Keratinocyte (primary cell): Measurements from ENCODE around the gene MYH13. TPM values are rescaled to one million over a fixed set of nuclear protein-coding genes. Genes with fewer than 3 reads are reported as not detected.

ENCODE experiments used
- DNase-seq: peaks from one replicate; pipeline ENCODE4 v3.0.0-alpha.2; 2011; ENCODE audit warnings: low read depth, missing footprints, low spot score
- FAIRE-seq: peaks from 2 replicates; lab custom pipeline; 2011; peaks lifted over from hg19 to GRCh38; lab: Jason Lieb, UNC
- H2AFZ ChIP-seq: 2 replicates; pipeline ENCODE4 v1.6.0; 2012; ENCODE audit warnings: low read length, control low read depth, inconsistent platforms; ENCODE audit not compliant: control insufficient read depth
- H3K27ac ChIP-seq: 2 replicates; pipeline ENCODE4 v1.5.1; 2011; ENCODE audit warnings: low read length; ENCODE audit not compliant: control insufficient read depth, insufficient read depth
- H3K27me3 ChIP-seq: 3 replicates; pipeline ENCODE4 v1.6.0; 2011; ENCODE audit warnings: low read length; ENCODE audit not compliant: control insufficient read depth, insufficient read depth; ENCODE audit errors: extremely low read depth
- H3K36me3 ChIP-seq, 2 experiments: 2 replicates in 1 of 2; 3 replicates in 1 of 2; pipeline ENCODE4 v1.5.1; 2011; ENCODE audit warnings: low read length in 2 of 2, mild to moderate bottlenecking in 1 of 2; ENCODE audit not compliant: control insufficient read depth in 2 of 2, insufficient read depth in 2 of 2; ENCODE audit errors: extremely low read depth in 1 of 2
- H3K4me1 ChIP-seq: 3 replicates; pipeline ENCODE4 v1.5.1; 2011; ENCODE audit warnings: low read length; ENCODE audit not compliant: control insufficient read depth, insufficient read depth; ENCODE audit errors: extremely low read depth
- H3K4me2 ChIP-seq: 3 replicates; pipeline ENCODE4 v1.6.0; 2011; ENCODE audit warnings: low read depth, low read length; ENCODE audit not compliant: control insufficient read depth, insufficient read depth; ENCODE audit errors: extremely low read depth
- H3K4me3 ChIP-seq, 3 experiments: fragments of 200-600 bp in 1 of 3; sonication (generic) in 1 of 3; 2 replicates in 2 of 3; 3 replicates in 1 of 3; pipeline ENCODE4 v1.5.1; 2011 to 2016; ENCODE audit warnings: low read length in 3 of 3, mild to moderate bottlenecking in 3 of 3, control low read depth in 2 of 3, inconsistent platforms in 1 of 3, low read depth in 1 of 3, mixed read lengths in 1 of 3, mixed run types in 1 of 3, moderate library complexity in 1 of 3; ENCODE audit not compliant: control insufficient read depth in 2 of 3, insufficient read depth in 2 of 3; ENCODE audit errors: extremely low read depth in 1 of 3
- H3K79me2 ChIP-seq: 2 replicates; pipeline ENCODE4 v1.6.0; 2012; ENCODE audit warnings: low read length; ENCODE audit not compliant: control insufficient read depth, insufficient read depth
- H3K9ac ChIP-seq: 3 replicates; pipeline ENCODE4 v1.6.0; 2011; ENCODE audit warnings: low read length; ENCODE audit not compliant: control insufficient read depth, insufficient read depth; ENCODE audit errors: extremely low read depth
- H3K9me1 ChIP-seq: 3 replicates; pipeline ENCODE4 v1.6.0; 2011; ENCODE audit warnings: low read length; ENCODE audit not compliant: control insufficient read depth, insufficient read depth; ENCODE audit errors: extremely low read depth
- H3K9me3 ChIP-seq: 2 replicates; pipeline ENCODE4 v1.5.1; 2012; ENCODE audit warnings: low read depth, low read length; ENCODE audit not compliant: control insufficient read depth
- H4K20me1 ChIP-seq: 3 replicates; pipeline ENCODE4 v1.6.0; 2011; ENCODE audit warnings: low read length; ENCODE audit not compliant: control insufficient read depth, insufficient read depth; ENCODE audit errors: extremely low read depth
- EZH2 ChIP-seq: IDR thresholded peaks from one replicate; pipeline ENCODE4 v1.6.1; 2012; ENCODE audit warnings: inconsistent platforms, mild to moderate bottlenecking, low read length, moderate library complexity
- dilution Hi-C: fragments of 300-500 bp; cut with MboI; formaldehyde crosslinking; loops from one replicate; pipeline ENCODE4 v1.7.0; 2020; ENCODE audit warnings: low sequenced_read_pairs; ENCODE audit not compliant: extremely low pct_ligation_motif_present
- polyA plus RNA-seq, 5 experiments: library from polyadenylated mRNA; depleted of rRNA in 3 of 5; stranded (reverse) in 3 of 5; stranded (forward) in 1 of 5; unstranded in 1 of 5; fragments of >200 nt; gene quantifications; 1 replicate in 1 of 5; 2 replicates in 3 of 5; 3 replicates in 1 of 5; pipeline versions ENCODE4 v1.2.1 to v1.2.3, GENCODE V29; 2011 to 2012; ENCODE audit warnings: missing spikeins in 2 of 5, low read depth in 1 of 5, low replicate concordance in 1 of 5
- TF ChIP-seq, protein P1 (sequence below), 3 experiments: IDR thresholded peaks in 1 of 3; conservative IDR thresholded peaks in 1 of 3; optimal IDR thresholded peaks in 1 of 3; 2 replicates in 2 of 3; 3 replicates in 1 of 3; pipeline versions ENCODE3 to v1.5.1; 2011; ENCODE audit warnings: low read length in 3 of 3, mild to moderate bottlenecking in 3 of 3, moderate library complexity in 2 of 3, control low read depth in 1 of 3, inconsistent platforms in 1 of 3; ENCODE audit not compliant: insufficient read depth in 2 of 3; ENCODE audit errors: extremely low read depth in 1 of 3

The MYH13 gene
- polyA plus RNA-seq, 1 donor (not counting 4 experiments of a cell fraction or from before 2014, with no cell fraction given): not detected

DNA sequence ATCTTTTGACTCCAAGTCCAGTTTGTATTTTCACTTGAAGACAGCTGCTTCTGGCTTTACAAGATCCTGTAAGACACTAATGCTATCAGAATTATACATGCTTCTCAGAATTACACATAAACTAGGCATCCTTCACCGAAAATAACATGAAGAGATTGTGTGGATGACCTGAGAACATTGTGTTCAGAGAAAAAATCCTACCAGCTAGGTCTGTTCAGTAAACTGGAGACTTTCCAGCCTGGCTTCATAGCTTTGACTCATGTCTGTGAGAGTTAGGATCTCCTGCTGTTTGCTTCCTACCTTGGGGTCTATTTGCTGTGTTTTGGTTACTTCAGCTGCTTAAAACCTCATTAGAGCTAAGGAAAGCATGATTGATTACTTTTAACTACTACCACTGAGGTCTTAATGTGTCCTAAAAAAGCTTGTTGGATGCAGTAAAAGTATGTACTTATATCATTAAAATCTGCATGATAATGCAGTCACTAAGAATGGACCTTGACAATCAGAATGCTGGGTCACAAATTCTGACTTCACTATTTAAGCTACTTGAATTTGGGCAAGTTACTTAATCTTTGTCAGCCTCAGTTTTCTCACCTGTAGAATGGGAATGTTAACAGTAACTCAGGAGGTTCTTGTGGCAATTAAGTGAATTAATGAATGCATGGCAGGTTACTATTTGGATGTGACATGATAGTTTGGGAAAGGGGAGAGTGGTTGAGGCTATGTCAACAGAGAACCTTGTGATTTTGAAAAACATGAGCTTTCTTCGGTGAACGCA lies 8.0 kb upstream of the MYH13 start:
- no peaks in the 10 kb centered on the region for H3K9me3 ChIP-seq
- dilution Hi-C loops: no loop called here
- no peak overlapping the region for H3K9ac ChIP-seq
- no peaks in the 10 kb centered on the region for H3K36me3 ChIP-seq
- H4K20me1 ChIP-seq: no peaks in the 10 kb centered on the region
- FAIRE-seq (no peak), DNase-seq (no peak)
- TF ChIP-seq EZH2: no peak
- TF ChIP-seq, protein P1, sequence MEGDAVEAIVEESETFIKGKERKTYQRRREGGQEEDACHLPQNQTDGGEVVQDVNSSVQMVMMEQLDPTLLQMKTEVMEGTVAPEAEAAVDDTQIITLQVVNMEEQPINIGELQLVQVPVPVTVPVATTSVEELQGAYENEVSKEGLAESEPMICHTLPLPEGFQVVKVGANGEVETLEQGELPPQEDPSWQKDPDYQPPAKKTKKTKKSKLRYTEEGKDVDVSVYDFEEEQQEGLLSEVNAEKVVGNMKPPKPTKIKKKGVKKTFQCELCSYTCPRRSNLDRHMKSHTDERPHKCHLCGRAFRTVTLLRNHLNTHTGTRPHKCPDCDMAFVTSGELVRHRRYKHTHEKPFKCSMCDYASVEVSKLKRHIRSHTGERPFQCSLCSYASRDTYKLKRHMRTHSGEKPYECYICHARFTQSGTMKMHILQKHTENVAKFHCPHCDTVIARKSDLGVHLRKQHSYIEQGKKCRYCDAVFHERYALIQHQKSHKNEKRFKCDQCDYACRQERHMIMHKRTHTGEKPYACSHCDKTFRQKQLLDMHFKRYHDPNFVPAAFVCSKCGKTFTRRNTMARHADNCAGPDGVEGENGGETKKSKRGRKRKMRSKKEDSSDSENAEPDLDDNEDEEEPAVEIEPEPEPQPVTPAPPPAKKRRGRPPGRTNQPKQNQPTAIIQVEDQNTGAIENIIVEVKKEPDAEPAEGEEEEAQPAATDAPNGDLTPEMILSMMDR (optimal IDR thresholded peaks at IDR 0.05 in 1 of 3, IDR thresholded peaks at IDR 0.05 in 1 of 3, conservative IDR thresholded peaks at IDR 0.05 in 1 of 3; ENCODE audit: extremely low read depth in 1 of 3, insufficient read depth in 2 of 3, low read length in 3 of 3): no peak
- H3K27ac ChIP-seq: no peak overlapping the region
- H3K9me1 ChIP-seq: no peaks in the 10 kb centered on the region
- no peaks in the 10 kb centered on the region for H3K79me2 ChIP-seq
- H3K4me3 ChIP-seq: no peak overlapping the region
- H3K27me3 ChIP-seq: no peaks in the 10 kb centered on the region
- no peak overlapping the region for H3K4me2 ChIP-seq
- H3K4me1 ChIP-seq: no peaks in the 10 kb centered on the region
- H2AFZ ChIP-seq: no peak overlapping the region

DNA sequence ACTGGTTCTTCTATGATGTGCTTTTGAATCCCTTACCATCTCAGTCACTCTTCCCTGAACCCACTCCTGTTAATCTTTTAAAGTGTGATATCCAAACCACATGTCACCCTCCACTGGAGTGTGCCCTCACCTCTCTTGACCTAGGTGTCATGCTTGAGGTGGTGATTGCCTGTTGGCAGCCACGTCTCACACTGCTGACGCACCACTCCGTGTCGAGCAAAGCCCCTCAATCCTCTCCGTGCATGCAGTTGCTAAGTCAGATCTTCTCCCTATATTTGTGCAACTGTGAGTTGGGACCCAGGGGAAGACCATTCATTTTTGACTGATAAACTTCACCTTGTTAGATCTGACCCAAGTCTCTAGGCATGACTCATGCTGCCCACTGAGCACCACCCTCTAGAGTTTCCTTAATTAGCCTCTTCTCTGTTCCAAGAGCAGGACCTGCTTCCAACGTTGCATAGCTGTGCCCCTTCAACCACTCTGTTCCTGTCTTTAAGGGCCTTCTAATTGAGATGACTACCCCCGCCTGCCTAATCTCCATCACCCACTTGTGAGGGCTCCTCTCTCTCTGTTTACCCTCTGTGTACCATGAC lies 2.7 kb downstream of the MYH13 start:
- no peak overlapping the region for H3K4me3 ChIP-seq
- H3K9me3 ChIP-seq: no peaks in the 10 kb centered on the region
- H3K27ac ChIP-seq: no peak overlapping the region
- H3K9ac ChIP-seq: no peak overlapping the region
- no peaks in the 10 kb centered on the region for H3K36me3 ChIP-seq
- no peak overlapping the region for H2AFZ ChIP-seq
- dilution Hi-C loops: no loop called here
- no peaks in the 10 kb centered on the region for H3K9me1 ChIP-seq
- no peaks in the 10 kb centered on the region for H3K4me1 ChIP-seq
- FAIRE-seq (no peak), DNase-seq (no peak)
- TF ChIP-seq, protein P1 (optimal IDR thresholded peaks at IDR 0.05 in 1 of 3, IDR thresholded peaks at IDR 0.05 in 1 of 3, conservative IDR thresholded peaks at IDR 0.05 in 1 of 3; ENCODE audit: extremely low read depth in 1 of 3, insufficient read depth in 2 of 3, low read length in 3 of 3): no peak
- TF ChIP-seq EZH2: no peak
- H3K4me2 ChIP-seq: no peak overlapping the region
- no peaks in the 10 kb centered on the region for H4K20me1 ChIP-seq
- H3K79me2 ChIP-seq: no peaks in the 10 kb centered on the region
- no peaks in the 10 kb centered on the region for H3K27me3 ChIP-seq
